ENCODE results near the gene RPRD1A.
"Not testable (repeated sequence)": the region's sequence is repeated elsewhere in the genome, so short reads cannot be mapped to it uniquely, and the experiment has no call there.

RPRD1A gene

DNA sequence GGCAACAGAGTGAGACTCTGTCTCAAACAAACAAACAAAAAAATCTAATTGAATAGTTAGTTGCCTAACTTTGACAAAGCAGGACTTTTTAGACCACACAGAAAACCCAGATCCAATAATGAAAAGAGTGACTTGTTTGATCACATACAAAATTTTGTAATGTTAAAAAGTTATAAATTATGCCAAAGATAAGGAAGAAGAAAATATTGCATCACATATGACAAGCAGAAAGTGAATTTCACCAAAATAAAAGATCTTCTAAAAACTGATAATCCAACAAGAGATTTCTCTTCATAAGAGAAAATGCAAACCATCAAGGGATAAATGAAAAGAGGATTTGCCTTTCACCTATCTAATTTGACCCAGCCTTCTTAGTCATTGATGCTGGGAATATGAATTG lies 97.7 kb downstream of the RPRD1A start:
- DNase-seq (ENCODE audit: low read depth in 2 of 2), result no peak

DNA sequence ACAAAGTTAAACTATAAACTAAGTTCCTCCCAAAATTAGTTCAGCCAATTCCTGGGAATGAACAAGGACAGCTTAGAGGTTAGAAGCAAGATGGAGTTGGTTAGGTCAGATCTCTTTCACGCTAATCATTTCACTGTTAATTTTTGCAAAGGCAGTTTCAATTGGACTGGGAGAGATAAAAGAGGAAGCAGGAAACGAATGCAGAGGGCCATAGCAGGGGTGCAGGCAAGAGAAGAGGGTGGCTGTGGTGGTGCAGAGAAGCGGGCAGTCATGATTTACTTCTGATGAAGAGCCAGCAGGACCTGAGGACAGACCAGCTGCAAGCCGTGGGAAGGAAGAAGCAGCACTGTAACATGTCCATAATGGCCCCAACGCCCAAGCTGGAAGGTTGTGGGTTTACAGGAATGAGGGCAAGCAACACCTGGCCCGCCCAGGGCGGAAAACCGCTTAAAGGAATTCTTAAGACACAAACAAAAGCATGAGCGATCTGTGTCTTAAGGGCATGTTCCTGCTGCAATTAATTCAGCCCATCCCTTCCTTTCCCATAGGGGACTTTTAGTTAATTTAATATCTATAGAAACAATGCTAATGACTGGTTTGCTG lies 99.0 kb downstream of the RPRD1A start:
- DNase-seq (ENCODE audit: low read depth in 2 of 2), result no peak

DNA sequence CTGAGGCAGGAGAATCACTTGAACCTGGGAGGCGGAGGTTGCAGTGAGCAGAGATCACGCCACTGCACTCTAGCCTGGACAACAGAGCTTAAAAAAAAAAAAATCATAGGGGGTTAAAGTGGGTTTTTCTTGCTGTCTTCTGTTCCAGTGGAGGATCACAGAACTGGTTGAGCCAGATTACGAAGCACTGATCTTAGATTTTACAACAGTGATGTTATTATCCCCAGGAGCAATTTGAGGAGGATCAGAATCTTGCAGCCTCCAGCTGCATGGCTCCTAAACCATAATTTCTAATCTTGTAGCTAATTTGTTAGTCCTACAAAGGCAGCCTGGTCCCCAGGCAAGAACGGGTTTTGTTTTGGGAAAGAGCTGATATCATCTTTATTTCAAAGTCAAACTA lies 99.5 kb downstream of the RPRD1A start:
- not testable (repeated sequence) for DNase-seq (ENCODE audit: low read depth in 2 of 2)

DNA sequence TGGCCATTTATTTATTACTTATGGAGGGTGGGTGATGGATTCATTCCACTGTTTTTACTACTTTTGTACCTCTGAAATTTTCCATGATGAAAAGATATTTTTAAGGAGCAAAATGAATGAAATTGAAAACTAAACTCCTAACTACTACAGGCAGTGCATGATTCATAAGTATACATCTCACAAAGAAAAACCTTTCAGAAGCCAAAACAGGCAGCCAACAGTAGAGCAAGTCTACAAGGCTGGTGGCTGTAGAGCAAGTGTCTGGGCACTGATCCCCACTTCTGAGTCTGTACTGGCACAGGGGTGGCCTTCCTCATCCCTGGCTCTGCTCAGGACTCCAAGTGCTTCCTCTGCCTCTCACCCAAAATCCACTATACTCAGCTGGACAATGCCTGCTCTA lies 103.0 kb downstream of the RPRD1A start:
- no peak for DNase-seq (ENCODE audit: low read depth in 2 of 2)

DNA sequence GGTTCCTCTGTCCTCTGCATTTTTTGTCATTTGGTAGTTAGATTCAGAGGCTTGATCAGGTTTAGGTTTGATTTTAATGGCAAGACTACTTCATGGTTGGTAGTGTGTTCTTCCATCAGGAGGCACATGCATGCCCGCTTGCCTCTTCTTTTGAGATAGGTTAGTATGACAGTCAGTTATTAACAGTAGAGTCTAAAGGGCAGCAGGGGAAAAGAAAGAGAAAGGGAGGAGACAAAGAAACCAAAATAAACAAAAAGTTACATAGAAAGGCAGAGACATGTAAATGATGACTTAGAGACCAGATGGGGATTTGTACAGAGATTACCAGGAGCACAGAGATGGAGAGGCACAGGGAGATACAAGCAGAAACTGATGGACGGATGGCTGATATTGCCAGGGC lies 105.0 kb downstream of the RPRD1A start:
- DNase-seq (ENCODE audit: low read depth in 2 of 2), result no peak

DNA sequence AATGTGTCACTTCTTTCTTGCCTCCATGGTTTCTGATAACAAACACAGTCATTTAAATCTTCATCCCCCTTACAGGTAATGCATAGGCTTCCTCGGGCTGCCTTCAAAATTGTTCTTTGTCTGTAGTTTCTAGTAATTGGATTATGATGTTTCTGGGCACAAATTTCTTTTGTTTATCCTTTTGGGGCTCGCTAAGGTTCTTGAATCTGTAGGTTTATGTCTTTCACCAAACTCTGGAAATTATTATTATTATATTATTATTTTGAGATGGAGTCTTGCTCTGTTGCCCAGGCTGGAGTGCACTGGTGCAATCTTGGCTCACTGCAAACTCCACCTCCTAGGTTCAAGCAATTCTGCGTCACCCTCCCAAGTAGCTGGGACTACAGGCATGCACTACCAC lies 111.1 kb downstream of the RPRD1A start:
- no peak for DNase-seq (ENCODE audit: low read depth in 2 of 2)

DNA sequence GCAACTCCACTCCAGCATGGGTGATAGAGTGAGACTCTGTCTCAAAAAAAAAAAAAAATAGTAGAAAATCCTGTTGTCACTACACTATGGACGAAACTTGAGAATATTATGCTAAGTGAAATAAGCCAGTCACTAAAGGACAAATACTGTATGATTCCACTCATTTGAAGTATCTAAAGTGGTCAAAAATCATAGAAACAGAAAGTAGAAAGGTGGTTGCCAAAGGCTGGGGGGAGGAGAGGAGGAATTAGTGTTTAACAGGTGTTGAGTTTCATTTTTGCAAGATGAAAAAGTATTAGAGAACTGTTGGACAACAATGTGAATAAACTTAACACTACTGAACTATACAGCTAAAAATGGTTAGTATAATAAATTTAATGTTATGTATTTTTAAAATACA lies 113.7 kb downstream of the RPRD1A start:
- no peak for DNase-seq (ENCODE audit: low read depth in 2 of 2)

DNA sequence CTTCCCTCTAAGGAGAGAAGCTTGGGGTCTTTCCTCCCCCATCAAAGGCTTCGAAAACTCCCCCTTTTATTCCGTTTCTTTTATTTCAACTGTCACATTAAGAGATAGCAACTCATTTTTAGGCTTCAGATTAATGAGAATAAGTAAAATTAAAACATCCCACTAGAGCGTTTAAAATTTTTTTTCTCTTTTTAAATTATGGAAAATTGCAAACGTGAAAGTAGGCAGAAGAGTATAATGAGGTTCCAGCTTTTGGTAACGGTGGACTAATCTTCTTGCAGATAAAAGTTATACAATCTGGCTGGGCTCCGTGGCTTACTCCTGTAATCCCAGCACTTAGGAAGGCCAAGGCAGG lies 116.8 kb downstream of the RPRD1A start:
- no peak for DNase-seq (ENCODE audit: low read depth in 2 of 2)

DNA sequence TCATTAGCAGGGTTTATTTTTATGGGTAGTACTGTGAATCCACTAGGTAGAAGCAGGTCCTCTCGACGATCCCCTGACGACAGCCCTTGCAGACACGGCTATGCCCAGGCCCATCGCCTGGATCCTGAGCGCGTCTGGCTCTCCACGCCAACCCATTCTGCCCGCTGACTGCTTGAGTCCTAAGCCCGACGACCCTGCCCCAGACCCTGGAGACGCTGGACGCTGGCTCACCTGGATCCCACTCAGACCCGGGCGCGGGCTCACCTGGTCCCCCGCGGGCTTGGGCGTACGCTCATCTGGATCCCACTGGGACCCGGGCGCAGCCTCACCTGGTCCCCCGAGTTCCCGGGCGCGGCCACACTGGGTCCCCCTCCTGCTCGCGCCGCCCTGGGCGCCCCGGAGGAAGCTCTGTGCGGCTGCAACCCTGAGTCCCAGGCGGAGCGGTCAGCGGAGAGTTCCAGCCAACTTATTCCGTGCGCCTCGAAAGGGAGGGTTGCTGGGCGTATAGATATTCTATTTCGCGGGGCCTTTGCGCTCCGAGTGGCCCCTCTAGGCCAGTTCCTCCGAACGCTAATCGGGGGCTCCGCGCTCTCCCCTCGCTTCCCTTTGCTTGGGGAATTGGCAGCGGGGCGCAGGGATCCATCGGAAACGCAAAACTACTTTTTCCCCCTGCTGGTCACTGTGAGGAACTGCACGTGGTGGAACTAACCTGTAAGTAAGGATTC lies 117.3 kb downstream of the RPRD1A start:
- DNase-seq (ENCODE audit: low read depth in 2 of 2), result peak in 1 of 2 donors; percentile 36

DNA sequence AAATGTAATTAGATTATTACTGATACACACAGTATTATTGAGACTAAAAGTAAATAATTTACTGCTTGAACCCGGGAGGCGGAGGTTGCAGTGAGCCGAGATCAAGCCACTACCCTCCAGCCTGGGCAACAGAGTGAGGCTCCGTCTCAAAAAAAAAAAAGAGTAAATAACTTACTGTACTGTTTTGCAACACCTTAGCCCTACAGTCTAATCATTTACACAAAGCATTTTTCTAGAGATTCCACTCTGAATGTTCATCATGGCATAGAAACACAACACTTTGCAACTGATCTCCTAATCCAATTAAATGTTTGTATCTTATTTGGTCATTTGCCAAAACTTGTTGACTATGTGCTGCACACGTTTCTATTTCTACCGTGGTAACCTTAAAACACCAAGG lies 118.3 kb downstream of the RPRD1A start:
- DNase-seq (ENCODE audit: low read depth in 2 of 2), result no peak

DNA sequence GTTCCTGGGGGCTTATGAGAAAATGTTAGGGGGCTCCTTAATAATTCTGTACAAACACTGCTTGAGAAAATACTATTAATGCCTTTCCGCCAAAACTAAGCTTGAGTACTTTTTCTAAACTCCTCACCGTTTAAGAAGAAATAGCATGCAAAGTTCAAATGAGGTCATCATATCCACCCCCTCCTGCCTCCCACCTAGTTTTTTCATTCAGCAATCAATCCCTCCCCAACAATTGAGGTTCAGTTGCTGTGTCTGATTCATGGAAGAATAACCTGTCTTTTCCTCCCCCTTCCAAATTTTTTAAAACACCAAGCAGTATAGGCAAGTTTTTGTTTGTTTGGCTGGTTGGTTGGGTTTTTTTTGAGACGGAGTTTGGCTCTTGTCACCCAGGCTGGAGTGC lies 119.3 kb downstream of the RPRD1A start:
- DNase-seq (ENCODE audit: low read depth in 2 of 2), result no peak

DNA sequence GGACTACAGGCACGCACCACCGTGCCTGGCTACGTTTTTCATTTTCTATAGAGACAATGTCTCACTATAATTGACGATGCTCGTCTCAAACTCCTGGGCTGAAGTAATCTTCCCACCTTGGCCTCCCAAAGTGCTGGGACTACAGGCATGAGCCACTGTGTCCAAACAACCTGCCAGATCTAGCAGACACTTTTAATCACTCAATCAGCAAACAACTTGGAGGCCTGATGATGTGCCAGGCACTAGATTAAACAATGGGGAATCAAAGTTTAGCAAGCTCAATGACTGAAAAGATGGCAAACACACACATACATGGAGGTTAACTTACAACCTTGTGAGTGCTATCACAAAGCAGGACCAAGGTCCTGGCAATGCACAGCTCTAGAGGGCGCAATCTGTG lies 124.7 kb downstream of the RPRD1A start:
- DNase-seq (ENCODE audit: low read depth in 2 of 2), result no peak

DNA sequence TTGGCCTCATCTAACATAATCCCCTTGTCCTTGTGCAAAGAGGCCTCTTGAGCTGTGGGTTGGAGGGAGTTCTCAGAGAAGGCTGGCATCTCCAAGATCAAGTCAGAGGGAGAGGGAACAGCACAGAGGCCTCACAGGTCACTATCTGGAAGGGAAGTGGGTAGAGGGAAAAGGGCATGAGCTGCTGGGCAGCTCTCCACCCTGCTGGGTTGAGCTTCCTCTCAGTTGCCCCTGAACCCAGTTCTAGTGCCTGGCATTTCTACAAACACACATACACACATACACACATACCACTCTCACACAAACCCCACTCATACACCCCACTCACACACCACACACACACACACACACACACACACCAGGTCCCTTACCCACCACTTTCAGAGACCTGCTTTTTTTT lies 125.2 kb downstream of the RPRD1A start:
- DNase-seq (ENCODE audit: low read depth in 2 of 2), result no peak

DNA sequence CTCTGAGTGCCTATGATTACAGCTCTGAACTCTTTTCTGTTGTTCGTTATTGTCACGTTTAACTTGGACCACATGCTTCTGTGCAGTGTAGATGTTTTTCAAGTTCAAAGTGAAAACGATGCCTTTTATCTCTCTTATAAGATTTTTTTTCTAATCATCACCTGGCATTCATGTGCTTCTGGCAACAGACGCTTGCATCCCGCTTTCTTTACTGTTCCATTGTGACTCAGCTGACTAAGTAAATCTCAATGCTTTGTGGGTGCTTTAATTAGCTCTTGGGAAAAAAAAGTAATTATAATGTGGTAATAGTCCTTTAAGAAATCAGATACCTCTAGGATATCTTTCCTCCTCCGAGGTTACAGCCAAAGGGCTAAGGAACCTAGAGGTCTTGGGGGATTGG lies 126.1 kb downstream of the RPRD1A start:
- DNase-seq (ENCODE audit: low read depth in 2 of 2), result no peak
